HepG2 (cell line): ENCODE measurements around the gene INTS4.

Experiments
- CREM ChIP-seq, 2 experiments: sonication (generic) in 1 of 2; formaldehyde crosslinking in 1 of 2; IDR thresholded peaks; 2 replicates each; pipeline versions ENCODE4 v1.4.0 to v1.6.1; 2016 to 2020; ENCODE audit warnings: antibody characterized with exemption in 1 of 2, mild to moderate bottlenecking in 1 of 2, missing genetic modification reagents in 1 of 2
- HNRNPH1 ChIP-seq: fragments of 200-400 bp; formaldehyde crosslinking; optimal IDR thresholded peaks from 2 replicates; pipeline ENCODE3; 2017; ENCODE audit warnings: mild to moderate bottlenecking, low read depth, low read length
- TAF1 ChIP-seq: sonication (generic); formaldehyde crosslinking; IDR thresholded peaks from 2 replicates; pipeline ENCODE4 v1.4.0; 2020; ENCODE audit warnings: missing genetic modification reagents
- ZBTB21 ChIP-seq: sonication (generic); formaldehyde crosslinking; IDR thresholded peaks from 2 replicates; pipeline ENCODE4 v1.4.0; 2020; ENCODE audit warnings: missing genetic modification reagents
- ZNF343 ChIP-seq: sonication (generic); formaldehyde crosslinking; IDR thresholded peaks from 2 replicates; pipeline ENCODE4 v1.4.0; 2020; ENCODE audit warnings: mild to moderate bottlenecking, missing genetic modification reagents

GRCh38 chr11:77886401-77886800, 108.1 kb downstream of the INTS4 start:
- no peak for TF ChIP-seq HNRNPH1
- no peak for TF ChIP-seq TAF1
- no peak for TF ChIP-seq CREM (IDR thresholded peaks at IDR 0.05)
- no peak for TF ChIP-seq CREM (CRISPR knock-in tag; IDR thresholded peaks at IDR 0.05)
- no peak for TF ChIP-seq ZNF343 (CRISPR knock-in tag)
- TF ChIP-seq ZBTB21 (CRISPR knock-in tag): no peak
